Smooth muscle cell (in vitro differentiated cells): ENCODE results near the gene DENND1B. TPM values are rescaled to one million over a fixed set of nuclear protein-coding genes. Genes with fewer than 3 reads are reported as not detected.

Source experiments
- DNase-seq: peaks from one replicate; lab custom pipeline; 2025; ENCODE audit not compliant: unreplicated experiment; lab: John Stamatoyannopoulos, UW
- H2AFZ ChIP-seq: fragments of 200-600 bp; sonication (generic); 2 replicates; pipeline ENCODE4 v1.6.0; 2016; ENCODE audit warnings: antibody characterized with exemption, low read depth, mild to moderate bottlenecking
- H3F3A ChIP-seq: fragments of 200-600 bp; sonication (generic); 2 replicates; pipeline ENCODE4 v1.6.0; 2017; ENCODE audit warnings: antibody characterized with exemption, low read depth
- H3K27ac ChIP-seq: fragments of 200-600 bp; sonication (generic); 2 replicates; pipeline ENCODE4 v1.5.1; 2016; ENCODE audit warnings: low read depth, mild to moderate bottlenecking
- H3K27me3 ChIP-seq: fragments of 200-600 bp; sonication (generic); 2 replicates; pipeline ENCODE4 v1.6.1; 2016; ENCODE audit warnings: low read depth, mild to moderate bottlenecking
- H3K36me3 ChIP-seq: fragments of 200-600 bp; sonication (generic); 2 replicates; pipeline ENCODE4 v1.5.1; 2016; ENCODE audit warnings: low read depth
- H3K4me1 ChIP-seq: fragments of 200-600 bp; sonication (generic); 2 replicates; pipeline ENCODE4 v1.5.1; 2016; ENCODE audit warnings: low read depth
- H3K4me2 ChIP-seq: fragments of 200-600 bp; sonication (generic); 2 replicates; pipeline ENCODE4 v1.6.0; 2016; ENCODE audit warnings: mild to moderate bottlenecking
- H3K4me3 ChIP-seq: fragments of 200-600 bp; sonication (generic); 2 replicates; pipeline ENCODE4 v1.5.1; 2016; ENCODE audit warnings: mild to moderate bottlenecking
- H3K79me2 ChIP-seq: fragments of 200-600 bp; sonication (generic); 2 replicates; pipeline ENCODE4 v1.6.0; 2016; ENCODE audit warnings: low read depth, mild to moderate bottlenecking
- H3K9ac ChIP-seq: fragments of 200-600 bp; sonication (generic); 2 replicates; pipeline ENCODE4 v1.6.0; 2016; ENCODE audit warnings: low read depth
- H3K9me3 ChIP-seq: fragments of 200-600 bp; sonication (generic); replicated peaks from 2 replicates; pipeline ENCODE4 v1.5.1; 2016; ENCODE audit warnings: low read depth
- H4K20me1 ChIP-seq: fragments of 200-600 bp; sonication (generic); 2 replicates; pipeline ENCODE4 v1.6.0; 2016; ENCODE audit warnings: low read depth
- CTCF ChIP-seq: fragments of 200-600 bp; sonication (generic); IDR thresholded peaks from 2 replicates; pipeline ENCODE4 v1.5.1; 2017; ENCODE audit warnings: borderline replicate concordance, mild to moderate bottlenecking, antibody characterized with exemption; ENCODE audit not compliant: insufficient read depth, poor library complexity, severe bottlenecking
- WGBS: methylation state at CpG from one replicate; pipeline ENCODE4 v1.1.7; 2016; ENCODE audit warnings: low lambda C conversion rate; 5-methylcytosine and 5-hydroxymethylcytosine counted together
- polyA plus RNA-seq: library from polyadenylated mRNA; unstranded; fragments of >200 nt; fragmentation: Nextera tagmentation; extraction: Ambion mirVana; gene quantifications from 2 replicates; pipeline ENCODE4 v1.2.1, GENCODE V29; 2016
- total RNA-seq: library from RNA; depleted of rRNA; stranded (reverse); fragments of >200 nt; gene quantifications from 2 replicates; pipeline ENCODE4 v1.2.3, GENCODE V29; 2014

The DENND1B gene
- total and polyA plus RNA-seq, 2 experiments from 2014 or later, result 7.5 to 22.0 TPM

- Histone ChIP-seq H3F3A (no peaks in the 10 kb centered on the region), H3K9ac (no peak overlapping the region), H3K36me3 (no peaks in the 10 kb centered on the region), H3K4me2 (peak overlapping the region; percentile 19), H3K27ac (no peak overlapping the region), H2AFZ (no peak overlapping the region), H3K4me1 (peaks cover 8% of the 10 kb centered on the region), H4K20me1 (peaks cover 46% of the 10 kb centered on the region), H3K27me3 (no peaks in the 10 kb centered on the region), H3K9me3 (peaks cover 6% of the 10 kb centered on the region), H3K79me2 (peaks cover 8% of the 10 kb centered on the region), H3K4me3 (no peak overlapping the region)
- no peak for TF ChIP-seq CTCF
- 54% methylated on average over 6 of the region's 6 CpGs for WGBS
- no peak for DNase-seq
Measured at GRCh38 chr1:197683895-197684553, 91.3 kb downstream of the DENND1B start.

- no peak overlapping the region for H3K27ac ChIP-seq
- H3K9ac ChIP-seq, result no peak overlapping the region
- peaks cover 8% of the 10 kb centered on the region for H3K79me2 ChIP-seq
- TF ChIP-seq CTCF, result no peak
- 74% methylated on average over 3 of the region's 3 CpGs for WGBS
- no peaks in the 10 kb centered on the region for H3K36me3 ChIP-seq
- no peaks in the 10 kb centered on the region for H3F3A ChIP-seq
- peaks cover 3% of the 10 kb centered on the region for H3K9me3 ChIP-seq
- no peaks in the 10 kb centered on the region for H3K27me3 ChIP-seq
- no peak overlapping the region for H3K4me3 ChIP-seq
- no peak for DNase-seq
- H2AFZ ChIP-seq, result no peak overlapping the region
- peaks cover 8% of the 10 kb centered on the region for H3K4me1 ChIP-seq
- H4K20me1 ChIP-seq, result peaks cover 49% of the 10 kb centered on the region
- no peak overlapping the region for H3K4me2 ChIP-seq
Measured at GRCh38 chr1:197683280-197683679, 92.0 kb downstream of the DENND1B start.

- no peaks in the 10 kb centered on the region for H3F3A ChIP-seq
Measured at GRCh38 chr1:197680311-197680710, 95.0 kb downstream of the DENND1B start.

More at GRCh38 chr1:197680311-197680710, 95.0 kb downstream of the DENND1B start:
- Histone ChIP-seq H3K4me2 (no peak overlapping the region), H3K4me3 (no peak overlapping the region), H2AFZ (no peak overlapping the region), H3K9me3 (no peaks in the 10 kb centered on the region), H3K79me2 (peaks cover 4% of the 10 kb centered on the region), H3K4me1 (peaks cover 25% of the 10 kb centered on the region), H3K27me3 (no peaks in the 10 kb centered on the region), H3K27ac (no peak overlapping the region), H3K36me3 (no peaks in the 10 kb centered on the region), H4K20me1 (peaks cover 44% of the 10 kb centered on the region), H3K9ac (no peak overlapping the region)
- WGBS, result 86% methylated on average over 1 of the region's 1 CpG
- no peak for TF ChIP-seq CTCF
- DNase-seq, result no peak
